SJSA1 (cell line): ENCODE measurements around the gene DDN. TPM values are rescaled to one million over a fixed set of nuclear protein-coding genes. Genes with fewer than 3 reads are reported as not detected.

Source experiments
- DNase-seq, 2 experiments: peaks; one replicate each; pipeline ENCODE4 v3.0.0-alpha.2; 2015 to 2020; ENCODE audit warnings: low spot score in 2 of 2, low read depth in 1 of 2
- H3K27ac ChIP-seq: fragments of 250-450 bp; sonication (Bioruptor Pico); 2 replicates; pipeline ENCODE4 v1.5.1; 2020; ENCODE audit warnings: mild to moderate bottlenecking, moderate library complexity
- H3K27me3 ChIP-seq: fragments of 250-450 bp; sonication (Bioruptor Pico); replicated peaks from 2 replicates; pipeline ENCODE4 v1.5.1; 2020; ENCODE audit warnings: mild to moderate bottlenecking, moderate library complexity
- H3K36me3 ChIP-seq: fragments of 250-450 bp; sonication (Bioruptor Pico); 2 replicates; pipeline ENCODE4 v1.5.1; 2020; ENCODE audit warnings: mild to moderate bottlenecking
- H3K4me1 ChIP-seq: fragments of 250-450 bp; sonication (Bioruptor Pico); replicated peaks from 2 replicates; pipeline ENCODE4 v1.6.1; 2021; ENCODE audit warnings: mild to moderate bottlenecking
- H3K4me3 ChIP-seq: fragments of 250-450 bp; sonication (Bioruptor Pico); 2 replicates; pipeline ENCODE4 v1.5.1; 2020; ENCODE audit warnings: mild to moderate bottlenecking
- H3K9me3 ChIP-seq: fragments of 250-450 bp; sonication (Bioruptor Pico); replicated peaks from 2 replicates; pipeline ENCODE4 v1.5.1; 2020; ENCODE audit warnings: mild to moderate bottlenecking
- total RNA-seq: library from RNA; depleted of rRNA; stranded (reverse); fragments of >200 nt; shearing (Covaris generic); gene quantifications from 2 replicates; pipeline ENCODE4 v1.2.3, GENCODE V29; 2014

Gene DDN
- total RNA-seq, 1 experiment from 2014 or later, result 0.34 TPM

DNA sequence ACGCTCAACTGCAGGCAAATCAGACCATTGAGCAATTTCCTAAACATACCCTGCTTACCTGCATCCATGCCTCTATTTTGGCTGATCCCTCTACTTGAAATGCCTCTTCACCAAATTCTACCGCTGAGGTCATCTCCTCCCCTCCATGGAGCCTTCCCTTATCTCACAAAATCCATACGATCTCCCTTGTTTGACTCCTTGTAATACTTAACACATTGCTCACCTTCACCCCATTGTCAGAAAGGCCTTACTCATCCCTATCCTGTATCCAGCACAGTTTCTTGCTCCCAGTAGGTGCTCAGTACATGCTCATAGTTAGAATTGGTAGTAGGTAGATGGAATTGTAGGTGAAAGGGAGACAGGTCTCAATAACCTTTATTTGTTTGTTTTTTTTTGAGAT is 5.4 kb downstream of the DDN start:
- peaks cover 16% of the 10 kb centered on the region for H3K4me1 ChIP-seq
- no peak for DNase-seq

GRCh38 chr12:48991247-48992050 is 7.7 kb downstream of the DDN start:
- no peak for DNase-seq
- Histone ChIP-seq H3K36me3 (no peaks in the 10 kb centered on the region), H3K4me3 (no peak overlapping the region), H3K27me3 (peaks cover 10% of the 10 kb centered on the region), H3K27ac (no peak overlapping the region), H3K9me3 (no peaks in the 10 kb centered on the region), H3K4me1 (no peaks in the 10 kb centered on the region; the same call in 1 of the 2 replicates)

More for the DNA sequence above, 5.4 kb downstream of the DDN start:
- Histone ChIP-seq H3K9me3 (no peaks in the 10 kb centered on the region), H3K4me3 (no peak overlapping the region), H3K27ac (no peak overlapping the region), H3K27me3 (peaks cover 10% of the 10 kb centered on the region), H3K36me3 (no peaks in the 10 kb centered on the region)

GRCh38 chr12:48990552-48990951 is 8.6 kb downstream of the DDN start:
- no peaks in the 10 kb centered on the region for H3K4me1 ChIP-seq
- no peaks in the 10 kb centered on the region for H3K9me3 ChIP-seq
- H3K4me3 ChIP-seq, result no peak overlapping the region
- H3K27ac ChIP-seq, result no peak overlapping the region
- DNase-seq, result no peak
- H3K36me3 ChIP-seq, result no peaks in the 10 kb centered on the region
- H3K27me3 ChIP-seq, result peaks cover 10% of the 10 kb centered on the region

DNA sequence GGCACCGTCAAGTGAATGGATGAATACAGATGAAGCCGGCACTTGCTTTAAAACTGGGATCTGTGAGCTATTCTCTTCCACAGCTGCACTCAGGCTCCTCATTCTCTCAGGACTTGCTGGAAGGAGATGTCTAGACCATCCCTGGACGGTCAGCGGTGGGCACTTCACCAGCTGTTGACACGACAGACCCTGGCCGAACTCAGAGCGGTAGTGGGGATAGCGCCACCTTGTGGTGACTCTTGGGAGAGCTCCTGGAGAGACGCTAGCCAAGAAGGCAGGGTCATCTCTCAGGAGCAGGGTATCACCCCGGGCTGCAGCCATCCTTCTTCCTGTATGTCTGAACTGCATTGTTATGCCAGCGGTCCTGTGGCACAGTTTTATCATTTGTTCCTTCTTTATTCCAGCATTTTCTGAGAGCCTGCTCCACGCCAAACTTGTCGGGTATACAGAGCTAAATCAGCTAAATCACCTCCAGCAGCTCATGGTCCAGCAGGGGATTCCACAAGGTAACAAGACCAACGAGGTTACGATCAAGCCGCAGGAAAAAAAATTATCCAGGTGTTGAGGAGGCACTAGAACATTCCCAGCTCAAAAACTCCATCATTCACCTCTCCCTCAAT is 11.0 kb downstream of the DDN start:
- no peak overlapping the region for H3K27ac ChIP-seq
- H3K4me1 ChIP-seq, result no peaks in the 10 kb centered on the region
- peak in 1 of 2 experiments; percentile 66 for DNase-seq
- peaks cover 30% of the 10 kb centered on the region for H3K27me3 ChIP-seq
- no peaks in the 10 kb centered on the region for H3K36me3 ChIP-seq
- no peak overlapping the region for H3K4me3 ChIP-seq
- H3K9me3 ChIP-seq, result no peaks in the 10 kb centered on the region

- Histone ChIP-seq H3K4me1 (no peaks in the 10 kb centered on the region), H3K27me3 (peaks cover 38% of the 10 kb centered on the region), H3K9me3 (no peaks in the 10 kb centered on the region), H3K27ac (no peak overlapping the region), H3K4me3 (no peak overlapping the region), H3K36me3 (no peaks in the 10 kb centered on the region)
- DNase-seq, result no peak
Observed at GRCh38 chr12:48986720-48987291, 12.4 kb downstream of the DDN start.

- Histone ChIP-seq H3K4me3 (no peak overlapping the region), H3K27me3 (peaks cover 47% of the 10 kb centered on the region), H3K4me1 (peaks cover 6% of the 10 kb centered on the region), H3K9me3 (peaks cover 3% of the 10 kb centered on the region; the same call in 1 of the 2 replicates), H3K27ac (no peak overlapping the region), H3K36me3 (no peaks in the 10 kb centered on the region)
- DNase-seq, result no peak
Observed at GRCh38 chr12:48985901-48986300, 13.3 kb downstream of the DDN start.

- Histone ChIP-seq H3K4me1 (peaks cover 10% of the 10 kb centered on the region), H3K36me3 (no peaks in the 10 kb centered on the region), H3K27me3 (peaks cover 51% of the 10 kb centered on the region), H3K9me3 (peaks cover 3% of the 10 kb centered on the region; the same call in 1 of the 2 replicates), H3K27ac (no peak overlapping the region), H3K4me3 (no peak overlapping the region)
- DNase-seq, result no peak
Observed at GRCh38 chr12:48985475-48985897, 13.7 kb downstream of the DDN start.

- Histone ChIP-seq H3K36me3 (no peaks in the 10 kb centered on the region), H3K27ac (no peak overlapping the region), H3K27me3 (peaks cover 74% of the 10 kb centered on the region), H3K9me3 (peaks cover 8% of the 10 kb centered on the region), H3K4me3 (no peak overlapping the region), H3K4me1 (peaks cover 38% of the 10 kb centered on the region)
- no peak for DNase-seq
Observed at GRCh38 chr12:48982397-48983080, 16.6 kb downstream of the DDN start.

- no peak overlapping the region for H3K4me3 ChIP-seq
- DNase-seq, result no peak
- H3K27ac ChIP-seq, result no peak overlapping the region
- H3K36me3 ChIP-seq, result no peaks in the 10 kb centered on the region
- H3K27me3 ChIP-seq, result peaks cover 77% of the 10 kb centered on the region
- peaks cover 8% of the 10 kb centered on the region for H3K9me3 ChIP-seq
- H3K4me1 ChIP-seq, result peaks cover 40% of the 10 kb centered on the region
Observed at GRCh38 chr12:48981757-48982157, 17.4 kb downstream of the DDN start.

DNA sequence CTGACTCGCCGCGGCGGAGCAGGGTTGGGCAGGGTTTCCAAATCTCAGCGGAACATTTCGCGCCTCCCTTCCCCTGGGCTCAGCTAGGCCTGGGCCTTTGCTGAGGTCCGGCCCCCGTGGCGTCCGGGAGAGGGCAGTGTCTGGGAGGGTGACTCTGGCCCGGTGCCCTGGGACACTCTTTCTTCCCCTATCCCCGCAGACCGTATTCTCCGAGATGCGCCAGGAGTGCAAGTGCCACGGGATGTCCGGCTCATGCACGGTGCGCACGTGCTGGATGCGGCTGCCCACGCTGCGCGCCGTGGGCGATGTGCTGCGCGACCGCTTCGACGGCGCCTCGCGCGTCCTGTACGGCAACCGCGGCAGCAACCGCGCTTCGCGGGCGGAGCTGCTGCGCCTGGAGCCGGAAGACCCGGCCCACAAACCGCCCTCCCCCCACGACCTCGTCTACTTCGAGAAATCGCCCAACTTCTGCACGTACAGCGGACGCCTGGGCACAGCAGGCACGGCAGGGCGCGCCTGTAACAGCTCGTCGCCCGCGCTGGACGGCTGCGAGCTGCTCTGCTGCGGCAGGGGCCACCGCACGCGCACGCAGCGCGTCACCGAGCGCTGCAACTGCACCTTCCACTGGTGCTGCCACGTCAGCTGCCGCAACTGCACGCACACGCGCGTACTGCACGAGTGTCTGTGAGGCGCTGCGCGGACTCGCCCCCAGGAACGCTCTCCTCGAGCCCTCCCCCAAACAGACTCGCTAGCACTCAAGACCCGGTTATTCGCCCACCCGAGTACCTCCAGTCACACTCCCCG is 18.0 kb downstream of the DDN start:
- Histone ChIP-seq H3K4me1 (peaks cover 40% of the 10 kb centered on the region), H3K36me3 (no peaks in the 10 kb centered on the region), H3K27me3 (peaks cover 77% of the 10 kb centered on the region), H3K9me3 (peaks cover 8% of the 10 kb centered on the region), H3K4me3 (peak overlapping the region; percentile 14), H3K27ac (no peak overlapping the region)
- DNase-seq, result no peak

DNA sequence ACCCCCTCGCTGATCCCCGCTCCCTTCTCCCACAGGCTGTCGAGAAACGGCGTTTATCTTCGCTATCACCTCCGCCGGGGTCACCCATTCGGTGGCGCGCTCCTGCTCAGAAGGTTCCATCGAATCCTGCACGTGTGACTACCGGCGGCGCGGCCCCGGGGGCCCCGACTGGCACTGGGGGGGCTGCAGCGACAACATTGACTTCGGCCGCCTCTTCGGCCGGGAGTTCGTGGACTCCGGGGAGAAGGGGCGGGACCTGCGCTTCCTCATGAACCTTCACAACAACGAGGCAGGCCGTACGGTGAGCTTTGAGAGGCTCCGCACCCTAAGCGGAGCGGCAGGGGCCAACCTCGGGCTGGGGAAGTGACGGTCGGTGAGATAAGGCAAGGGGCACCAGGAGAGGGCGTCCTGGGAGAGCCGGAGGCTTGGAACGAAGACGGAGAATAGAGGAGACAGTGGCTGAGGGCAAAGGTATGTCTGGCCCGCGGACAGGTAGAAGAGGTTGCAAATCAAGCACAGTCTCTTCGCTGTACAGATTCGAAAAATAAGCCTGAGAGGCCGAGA is 18.7 kb downstream of the DDN start:
- Histone ChIP-seq H3K27me3 (peaks cover 76% of the 10 kb centered on the region), H3K36me3 (no peaks in the 10 kb centered on the region), H3K4me1 (peaks cover 40% of the 10 kb centered on the region), H3K9me3 (peaks cover 8% of the 10 kb centered on the region), H3K27ac (no peak overlapping the region), H3K4me3 (no peak overlapping the region)
- DNase-seq, result no peak

DNA sequence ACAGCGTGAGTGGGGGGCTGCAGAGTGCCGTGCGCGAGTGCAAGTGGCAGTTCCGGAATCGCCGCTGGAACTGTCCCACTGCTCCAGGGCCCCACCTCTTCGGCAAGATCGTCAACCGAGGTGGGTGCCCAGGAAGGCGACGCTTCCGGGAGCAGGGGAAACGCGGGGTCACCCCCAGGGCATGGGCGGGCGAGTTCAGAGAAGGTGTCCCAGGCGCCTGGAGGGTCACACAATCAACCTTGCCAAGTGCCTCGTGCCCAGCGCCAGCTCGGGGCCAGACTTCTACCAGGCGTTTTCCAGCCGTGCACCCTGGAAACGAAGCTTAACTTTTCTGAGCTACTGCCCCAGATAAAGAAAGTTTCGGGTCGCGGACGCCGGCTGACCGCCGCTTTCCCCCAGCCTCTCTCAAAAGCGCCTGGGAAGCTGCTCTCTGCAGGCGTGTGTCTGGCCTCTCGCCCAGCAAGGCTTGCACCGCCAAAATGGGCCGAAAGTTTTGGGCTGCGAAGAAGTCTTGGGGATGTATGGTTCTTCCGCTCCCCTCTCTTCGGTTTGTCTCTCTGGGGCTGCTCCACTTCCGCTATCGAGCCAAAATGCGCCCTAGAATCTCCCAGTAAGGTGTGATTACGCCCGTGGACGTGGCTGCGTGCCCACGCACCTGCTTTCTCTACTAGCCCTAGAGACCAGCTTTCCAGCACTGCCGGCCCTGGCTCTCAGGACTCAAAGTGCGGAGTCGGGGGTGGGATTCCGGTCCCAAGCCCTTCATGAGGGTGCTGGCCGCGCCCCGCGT is 19.4 kb downstream of the DDN start:
- H3K9me3 ChIP-seq, result peaks cover 8% of the 10 kb centered on the region
- H3K27ac ChIP-seq, result no peak overlapping the region
- peaks cover 40% of the 10 kb centered on the region for H3K4me1 ChIP-seq
- H3K36me3 ChIP-seq, result no peaks in the 10 kb centered on the region
- no peak for DNase-seq
- no peak overlapping the region for H3K4me3 ChIP-seq
- peaks cover 70% of the 10 kb centered on the region for H3K27me3 ChIP-seq
